CD4-positive, alpha-beta T cell treated with Interleukin-2 at 100 ng/mL for 4 hours (primary cell): Measurements from ENCODE around the gene UNC79.
"Not testable (repeated sequence)": the region's sequence is repeated elsewhere in the genome, so short reads cannot be mapped to it uniquely, and the experiment has no call there.

Experiments used
- DNase-seq: peaks from one replicate; pipeline ENCODE4 v3.0.0-alpha.2; 2020; ENCODE audit warnings: low spot score

UNC79 gene

GRCh38 chr14:93493622-93494021, 62.9 kb downstream of the UNC79 start:
- not testable (repeated sequence) for DNase-seq

- DNase-seq, result no peak
Observed at GRCh38 chr14:93496856-93497741, 66.4 kb downstream of the UNC79 start.

- DNase-seq, result no peak
Observed at GRCh38 chr14:93510056-93510455, 79.3 kb downstream of the UNC79 start.

- DNase-seq, result no peak
Observed at GRCh38 chr14:93511001-93511400, 80.3 kb downstream of the UNC79 start.

GRCh38 chr14:93520053-93520607, 89.4 kb downstream of the UNC79 start:
- no peak for DNase-seq

GRCh38 chr14:93522221-93522620, 91.5 kb downstream of the UNC79 start:
- DNase-seq, result no peak

GRCh38 chr14:93525216-93525615, 94.5 kb downstream of the UNC79 start:
- DNase-seq, result not testable (repeated sequence)

- DNase-seq, result no peak
Observed at GRCh38 chr14:93525696-93526451, 95.1 kb downstream of the UNC79 start.

GRCh38 chr14:93527203-93527607, 96.5 kb downstream of the UNC79 start:
- DNase-seq, result no peak

- no peak for DNase-seq
Observed at GRCh38 chr14:93528884-93529558, 98.3 kb downstream of the UNC79 start.

GRCh38 chr14:93531644-93532043, 100.9 kb downstream of the UNC79 start:
- DNase-seq, result no peak

- no peak for DNase-seq
Observed at GRCh38 chr14:93532541-93532940, 101.8 kb downstream of the UNC79 start.

- no peak for DNase-seq
Observed at GRCh38 chr14:93533437-93533836, 102.7 kb downstream of the UNC79 start.

- DNase-seq, result no peak
Observed at GRCh38 chr14:93533842-93534241, 103.1 kb downstream of the UNC79 start.

GRCh38 chr14:93535537-93535936, 104.8 kb downstream of the UNC79 start:
- DNase-seq, result no peak

GRCh38 chr14:93536945-93537344, 106.2 kb downstream of the UNC79 start:
- no peak for DNase-seq

GRCh38 chr14:93537951-93538350, 107.2 kb downstream of the UNC79 start:
- no peak for DNase-seq

- no peak for DNase-seq
Observed at GRCh38 chr14:93538413-93538812, 107.7 kb downstream of the UNC79 start.

- DNase-seq, result no peak
Observed at GRCh38 chr14:93540235-93540634, 109.5 kb downstream of the UNC79 start.

GRCh38 chr14:93543766-93544165, 113.0 kb downstream of the UNC79 start:
- no peak for DNase-seq

- DNase-seq, result no peak
Observed at GRCh38 chr14:93544212-93544611, 113.5 kb downstream of the UNC79 start.

GRCh38 chr14:93546642-93547041, 115.9 kb downstream of the UNC79 start:
- DNase-seq, result no peak
